Peyer's patch (tissue), 4 donors: ENCODE measurements around the gene USP10. TPM values are rescaled to one million over a fixed set of nuclear protein-coding genes. Genes with fewer than 3 reads are reported as not detected.

Source experiments
- DNase-seq, 3 donors: peaks; one replicate each; pipeline ENCODE4 v3.0.0-alpha.2; 2017 to 2019
- H3K27ac ChIP-seq, 4 donors: fragments of 200-600 bp; sonication (generic); one replicate each; pipeline ENCODE4 v1.5.1; 2016 to 2019
- H3K27me3 ChIP-seq, 2 donors: fragments of 200-600 bp; sonication (generic); one replicate each; pipeline ENCODE4 v1.5.1; 2019
- H3K36me3 ChIP-seq, 3 donors: fragments of 200-600 bp; sonication (generic); one replicate each; pipeline ENCODE4 v1.5.1; 2016 to 2019
- H3K4me1 ChIP-seq, 4 donors: fragments of 200-600 bp; sonication (generic); one replicate each; pipeline ENCODE4 v1.5.1; 2016 to 2019
- H3K4me3 ChIP-seq, 4 donors: fragments of 200-600 bp; sonication (generic); 1 replicate in 3 of 4; 2 replicates in 1 of 4; pipeline ENCODE4 v1.5.1; 2016 to 2019; ENCODE audit warnings: mild to moderate bottlenecking in 1 of 4
- H3K9me3 ChIP-seq, 4 donors: fragments of 200-600 bp; sonication (generic); one replicate each; pipeline ENCODE4 v1.5.1; 2016 to 2019; ENCODE audit warnings: mild to moderate bottlenecking in 1 of 4
- POLR2A ChIP-seq, 2 donors: fragments of 450-650 bp; IDR thresholded peaks; one replicate each; pipeline ENCODE4 v1.5.1; 2017; ENCODE audit warnings: antibody characterized with exemption in 2 of 2, mild to moderate bottlenecking in 2 of 2, moderate library complexity in 2 of 2
- total RNA-seq, 4 donors: library from RNA; depleted of rRNA; stranded (reverse); fragments of >200 nt; gene quantifications; one replicate each; pipeline ENCODE4 v1.1.0, GENCODE V29; 2016
- TF ChIP-seq, protein P1 (sequence below), 6 experiments: fragments of 450-650 bp in 4 of 6; fragments of 200-600 bp in 2 of 6; sonication (generic) in 1 of 6; IDR thresholded peaks; one replicate each; pipeline ENCODE4 v1.5.1; 2017 to 2019; ENCODE audit warnings: antibody characterized with exemption in 6 of 6, mild to moderate bottlenecking in 3 of 6, moderate library complexity in 1 of 6

USP10 gene
- total RNA-seq, 4 donors from 2014 or later, result 48.0 to 85.5 (median 59.9) TPM

DNA sequence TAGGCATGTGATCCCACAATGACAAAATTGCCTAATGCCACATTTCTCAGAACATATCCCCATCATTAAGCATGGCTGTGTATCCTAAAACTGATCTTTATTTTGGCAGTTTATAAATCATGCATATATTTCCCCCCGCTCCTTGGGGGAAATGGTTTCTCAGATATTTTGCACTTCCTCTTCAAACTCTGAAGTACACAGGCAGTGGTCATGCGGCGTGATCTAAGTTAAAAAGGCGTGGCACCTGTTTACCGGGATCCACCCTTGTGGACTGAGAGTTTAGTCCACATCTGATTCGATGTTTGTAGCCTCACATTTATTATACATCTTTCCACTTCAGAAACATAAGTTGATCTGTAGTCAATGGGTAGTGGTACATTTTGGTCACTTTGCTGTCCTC lies 51.4 kb downstream of the USP10 start:
- no peak for TF ChIP-seq POLR2A (IDR thresholded peaks at IDR 0.05)
- TF ChIP-seq, protein P1, sequence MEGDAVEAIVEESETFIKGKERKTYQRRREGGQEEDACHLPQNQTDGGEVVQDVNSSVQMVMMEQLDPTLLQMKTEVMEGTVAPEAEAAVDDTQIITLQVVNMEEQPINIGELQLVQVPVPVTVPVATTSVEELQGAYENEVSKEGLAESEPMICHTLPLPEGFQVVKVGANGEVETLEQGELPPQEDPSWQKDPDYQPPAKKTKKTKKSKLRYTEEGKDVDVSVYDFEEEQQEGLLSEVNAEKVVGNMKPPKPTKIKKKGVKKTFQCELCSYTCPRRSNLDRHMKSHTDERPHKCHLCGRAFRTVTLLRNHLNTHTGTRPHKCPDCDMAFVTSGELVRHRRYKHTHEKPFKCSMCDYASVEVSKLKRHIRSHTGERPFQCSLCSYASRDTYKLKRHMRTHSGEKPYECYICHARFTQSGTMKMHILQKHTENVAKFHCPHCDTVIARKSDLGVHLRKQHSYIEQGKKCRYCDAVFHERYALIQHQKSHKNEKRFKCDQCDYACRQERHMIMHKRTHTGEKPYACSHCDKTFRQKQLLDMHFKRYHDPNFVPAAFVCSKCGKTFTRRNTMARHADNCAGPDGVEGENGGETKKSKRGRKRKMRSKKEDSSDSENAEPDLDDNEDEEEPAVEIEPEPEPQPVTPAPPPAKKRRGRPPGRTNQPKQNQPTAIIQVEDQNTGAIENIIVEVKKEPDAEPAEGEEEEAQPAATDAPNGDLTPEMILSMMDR (IDR thresholded peaks at IDR 0.05), result no peak
- peak in 2 of 3 donors; percentile 68 to 78 for DNase-seq
- peak overlapping the region in 2 of 4 donors; percentile 12 to 44 for H3K27ac ChIP-seq
- peaks cover 0 to 19% (median 8%) of the 10 kb centered on the region in 4 donors for H3K4me1 ChIP-seq
- no peak overlapping the region for H3K4me3 ChIP-seq
- H3K9me3 ChIP-seq, result no peaks in the 10 kb centered on the region
- no peaks in the 10 kb centered on the region for H3K27me3 ChIP-seq
- no peaks in the 10 kb centered on the region for H3K36me3 ChIP-seq

DNA sequence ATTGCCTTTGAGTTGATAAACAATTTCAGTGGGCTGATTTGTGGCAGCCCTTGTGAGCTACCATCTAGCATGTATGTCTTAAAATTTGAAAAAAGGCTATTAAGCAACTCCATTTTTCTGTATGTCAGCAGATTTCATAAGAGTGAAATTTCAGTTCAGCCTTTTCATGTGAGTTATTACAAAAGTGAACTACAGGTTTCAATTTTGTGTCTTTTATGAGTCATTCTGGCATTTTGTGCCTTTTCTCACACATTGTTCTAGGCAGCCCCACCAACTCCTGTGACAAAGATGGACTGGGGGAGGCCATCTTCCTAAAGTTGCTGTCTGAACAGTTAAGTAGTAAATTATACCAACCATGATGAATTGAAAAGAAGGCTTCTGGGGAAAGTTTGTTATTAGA lies 52.1 kb downstream of the USP10 start:
- no peaks in the 10 kb centered on the region for H3K36me3 ChIP-seq
- peaks cover 0 to 19% (median 8%) of the 10 kb centered on the region in 4 donors for H3K4me1 ChIP-seq
- TF ChIP-seq, protein P1 (IDR thresholded peaks at IDR 0.05), result no peak
- no peak for TF ChIP-seq POLR2A (IDR thresholded peaks at IDR 0.05)
- H3K9me3 ChIP-seq, result no peaks in the 10 kb centered on the region
- H3K27me3 ChIP-seq, result no peaks in the 10 kb centered on the region
- peak overlapping the region in 1 of 4 donors; percentile 44 for H3K27ac ChIP-seq
- H3K4me3 ChIP-seq, result no peak overlapping the region
- DNase-seq, result no peak

DNA sequence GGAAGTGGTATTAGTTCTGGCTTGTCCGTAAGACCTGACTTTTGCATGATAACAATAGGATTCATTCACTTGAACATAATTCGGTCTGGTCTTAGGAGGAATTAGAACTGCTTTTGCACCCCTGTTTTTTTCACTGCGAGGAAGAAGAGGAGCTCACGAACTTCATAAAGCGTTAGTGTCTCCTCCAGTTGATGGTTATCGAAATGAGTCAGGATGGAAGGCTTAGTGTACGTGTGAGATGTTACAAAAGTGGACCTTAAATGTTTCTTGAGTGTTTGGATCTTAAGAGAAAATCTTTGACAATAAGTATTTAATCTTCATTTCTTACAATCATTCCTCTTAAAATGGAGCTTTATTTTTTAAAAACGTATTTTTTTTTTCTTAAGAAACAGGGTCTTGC lies 52.8 kb downstream of the USP10 start:
- DNase-seq, result no peak

DNA sequence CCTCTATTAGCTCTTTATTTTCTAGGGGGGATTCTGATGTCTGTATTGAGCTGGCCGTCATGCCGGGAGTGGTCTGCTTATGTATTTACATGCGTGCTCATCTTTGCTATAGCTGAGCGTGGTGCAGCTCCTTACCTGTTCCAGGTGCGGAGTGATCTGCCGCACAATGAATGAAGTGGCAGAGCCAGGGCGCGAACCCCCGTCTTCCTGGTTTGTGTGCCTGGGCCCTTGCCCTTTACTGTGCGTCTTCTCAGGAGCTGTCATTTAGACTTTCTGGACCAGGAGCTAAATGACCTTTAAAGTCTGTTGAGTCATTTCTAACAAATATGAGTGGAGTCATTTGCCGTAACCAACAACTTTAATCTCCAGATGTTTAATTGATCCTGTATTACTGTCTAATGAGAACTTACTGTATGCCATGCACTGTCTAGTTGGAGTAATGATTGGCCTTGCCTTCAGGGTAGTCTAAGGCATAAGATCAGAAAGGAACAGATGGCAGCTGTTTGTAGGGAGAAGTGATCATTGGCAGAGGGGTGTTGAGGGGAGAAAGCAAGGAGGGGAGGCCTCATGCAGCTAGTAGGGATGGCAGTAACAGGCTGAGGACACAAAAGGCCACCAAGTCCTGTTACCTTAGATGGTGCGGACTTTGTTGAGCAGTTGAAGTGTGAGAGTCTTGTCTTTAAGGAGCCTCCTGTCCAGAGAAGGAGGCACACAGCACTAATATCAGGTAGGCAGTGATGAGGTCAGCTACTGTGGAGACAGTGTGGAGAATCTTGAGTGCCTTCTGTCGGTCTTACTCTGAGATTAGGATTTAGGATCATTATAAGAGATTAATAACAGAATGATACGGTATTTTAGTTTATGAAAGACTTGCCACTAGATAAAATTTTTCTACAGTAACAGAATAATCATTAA lies 53.9 kb downstream of the USP10 start:
- Histone ChIP-seq H3K27me3 (no peaks in the 10 kb centered on the region), H3K27ac (no peak overlapping the region), H3K4me1 (peaks cover 0 to 19% (median 8%) of the 10 kb centered on the region in 4 donors)

More for the DNA sequence above, 52.8 kb downstream of the USP10 start:
- H3K4me1 ChIP-seq, result peaks cover 0 to 19% (median 8%) of the 10 kb centered on the region in 4 donors
- no peak for TF ChIP-seq POLR2A (IDR thresholded peaks at IDR 0.05)
- TF ChIP-seq, protein P1 (IDR thresholded peaks at IDR 0.05), result no peak
- H3K27me3 ChIP-seq, result no peaks in the 10 kb centered on the region
- H3K36me3 ChIP-seq, result no peaks in the 10 kb centered on the region
- no peaks in the 10 kb centered on the region for H3K9me3 ChIP-seq
- no peak overlapping the region for H3K4me3 ChIP-seq
- no peak overlapping the region for H3K27ac ChIP-seq

DNA sequence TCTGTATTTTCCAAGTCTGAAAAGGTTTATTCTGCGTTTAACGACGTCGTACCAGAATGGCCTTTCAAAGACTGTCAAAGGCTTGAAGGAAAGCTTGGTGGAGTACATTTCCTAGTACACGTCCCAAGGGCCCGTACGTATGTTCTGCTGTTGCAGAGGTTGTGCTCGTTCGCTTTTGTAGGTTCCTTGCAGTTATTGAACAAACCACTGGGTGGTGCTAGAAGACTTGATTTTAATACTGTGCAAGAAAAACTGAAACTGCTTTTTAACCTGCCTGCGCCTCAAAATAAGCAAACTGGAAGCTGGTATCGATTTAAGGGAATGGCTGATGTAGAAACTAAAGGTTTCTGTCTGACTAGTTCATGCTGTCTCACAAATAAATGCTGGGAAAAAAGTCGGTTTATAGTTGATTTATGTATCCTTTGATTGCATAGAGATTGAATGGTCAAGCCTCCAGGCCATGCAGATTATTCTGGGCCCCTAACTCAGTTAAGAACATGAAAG lies 54.6 kb downstream of the USP10 start:
- Histone ChIP-seq H3K4me1 (peaks cover 0 to 19% (median 8%) of the 10 kb centered on the region in 4 donors), H3K27ac (no peak overlapping the region), H3K36me3 (peaks cover 0 to 8% (median 0%) of the 10 kb centered on the region in 3 donors), H3K4me3 (no peak overlapping the region), H3K27me3 (no peaks in the 10 kb centered on the region), H3K9me3 (no peaks in the 10 kb centered on the region)
- DNase-seq, result peak in 2 of 3 donors; percentile 69 to 84
- TF ChIP-seq, protein P1 (IDR thresholded peaks at IDR 0.05), result peak; percentile 72 to 95 (median 92)
- TF ChIP-seq POLR2A (IDR thresholded peaks at IDR 0.05), result no peak

More for the DNA sequence above, 53.9 kb downstream of the USP10 start:
- Histone ChIP-seq H3K36me3 (peaks cover 0 to 5% (median 0%) of the 10 kb centered on the region in 3 donors), H3K9me3 (no peaks in the 10 kb centered on the region), H3K4me3 (no peak overlapping the region)
- TF ChIP-seq, protein P1 (IDR thresholded peaks at IDR 0.05), result no peak
- no peak for TF ChIP-seq POLR2A (IDR thresholded peaks at IDR 0.05)
- no peak for DNase-seq
